Mucosa of descending colon (tissue), 3 donors: Measurements from ENCODE around the gene PPM1J. TPM values are rescaled to one million over a fixed set of nuclear protein-coding genes. Genes with fewer than 3 reads are reported as not detected.
A peak's percentile ranks its signal among the peaks of the same experiment; 100 is the strongest.

Experiments
- ATAC-seq: fragments of 200-7000 bp; cut with Tn5 transposase; one replicate; pipeline ENCODE4 v1.9.1; 2020; ENCODE audit warnings: mild to moderate bottlenecking, moderate library complexity
- DNase-seq, 3 donors: peaks; one replicate each; pipeline ENCODE4 v3.0.0-alpha.2; 2020
- H3K36me3 ChIP-seq: fragments of 200-600 bp; one replicate; pipeline ENCODE4 v1.8.0; 2021; ENCODE audit warnings: low read depth, mild to moderate bottlenecking
- H3K4me1 ChIP-seq: fragments of 200-600 bp; one replicate; pipeline ENCODE4 v1.8.0; 2021; ENCODE audit warnings: low read depth, mild to moderate bottlenecking
- H3K4me3 ChIP-seq: fragments of 200-600 bp; one replicate; pipeline ENCODE4 v1.8.0; 2021; ENCODE audit warnings: mild to moderate bottlenecking
- H3K9me3 ChIP-seq: fragments of 200-600 bp; one replicate; pipeline ENCODE4 v1.8.0; 2021; ENCODE audit warnings: mild to moderate bottlenecking
- intact Hi-C, 2 donors: fragments of 100-400 bp; cut with DNase I in 1 of 2; cut with micrococcal nuclease in 1 of 2; formaldehyde crosslinking; loops; one replicate each; pipeline versions ENCODE4 v1.11.0 to v1.11.1; 2022; cut with DNase I, micrococcal nuclease
- total RNA-seq, 3 donors: library from RNA; stranded (reverse); fragmentation: NEBNext Ultra II Directional in 2 of 3; extraction: Animal tissue kit (Norgen Biotek cat#: 25700) in 2 of 3; gene quantifications; one replicate each; pipeline versions ENCODE4 v1.2.1 to v1.2.4, GENCODE V29; 2021 to 2023
- TF ChIP-seq, protein P1 (sequence below): fragments of 200-600 bp; IDR thresholded peaks from one replicate; pipeline ENCODE4 v1.8.0; 2022; ENCODE audit warnings: antibody characterized with exemption, mild to moderate bottlenecking
- donor health status: DM: no; HTN: no; CAD: no; lungs with moderate emphysema.
- donor health status: DM: no; HTN: no; CAD: no.
- donor health status: DM: no; HTN: yes; CAD: no.

PPM1J gene
- total RNA-seq, 3 donors from 2014 or later, result 0.92 to 1.7 (median 1.1) TPM

DNA sequence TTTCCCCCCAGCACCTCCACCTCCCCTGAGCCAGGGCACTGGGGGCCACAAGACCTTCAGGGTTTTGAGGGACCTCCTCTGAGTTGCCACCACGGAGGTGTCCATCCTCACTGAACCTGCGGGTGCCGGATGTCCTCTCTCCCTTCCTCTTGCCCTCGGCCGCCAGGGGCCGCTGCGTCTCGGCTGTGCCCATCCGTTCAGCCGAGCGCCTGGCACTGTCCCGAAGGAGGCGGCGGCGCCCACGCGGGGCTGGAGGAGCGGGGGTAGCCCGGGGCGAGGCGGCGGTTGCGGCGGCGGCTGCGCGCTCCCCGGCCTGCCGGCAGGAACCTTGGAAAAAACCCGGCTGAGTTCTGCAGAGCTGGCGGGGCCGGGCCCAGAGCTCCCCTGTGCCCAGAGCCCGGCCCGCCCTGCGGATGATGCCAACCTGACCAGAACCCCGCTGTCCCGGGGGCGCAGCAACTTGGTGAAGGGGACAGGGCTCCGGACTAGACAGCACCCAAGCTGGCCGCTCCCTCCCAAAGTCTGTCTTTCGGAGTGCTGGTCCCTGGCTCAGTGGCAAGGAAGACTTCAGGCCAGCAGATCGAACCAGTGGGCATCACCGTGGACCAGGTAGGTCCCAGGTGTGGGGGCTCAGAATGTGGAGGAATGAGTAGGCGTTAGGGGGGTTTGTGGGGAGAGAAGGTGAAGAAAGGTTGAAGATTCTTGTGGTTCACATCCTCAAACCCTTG is 3.7 kb upstream of the PPM1J start:
- H3K4me3 ChIP-seq, result no peak overlapping the region
- peak; percentile 38 for ATAC-seq
- peaks cover 12% of the 10 kb centered on the region for H3K4me1 ChIP-seq
- TF ChIP-seq, protein P1, sequence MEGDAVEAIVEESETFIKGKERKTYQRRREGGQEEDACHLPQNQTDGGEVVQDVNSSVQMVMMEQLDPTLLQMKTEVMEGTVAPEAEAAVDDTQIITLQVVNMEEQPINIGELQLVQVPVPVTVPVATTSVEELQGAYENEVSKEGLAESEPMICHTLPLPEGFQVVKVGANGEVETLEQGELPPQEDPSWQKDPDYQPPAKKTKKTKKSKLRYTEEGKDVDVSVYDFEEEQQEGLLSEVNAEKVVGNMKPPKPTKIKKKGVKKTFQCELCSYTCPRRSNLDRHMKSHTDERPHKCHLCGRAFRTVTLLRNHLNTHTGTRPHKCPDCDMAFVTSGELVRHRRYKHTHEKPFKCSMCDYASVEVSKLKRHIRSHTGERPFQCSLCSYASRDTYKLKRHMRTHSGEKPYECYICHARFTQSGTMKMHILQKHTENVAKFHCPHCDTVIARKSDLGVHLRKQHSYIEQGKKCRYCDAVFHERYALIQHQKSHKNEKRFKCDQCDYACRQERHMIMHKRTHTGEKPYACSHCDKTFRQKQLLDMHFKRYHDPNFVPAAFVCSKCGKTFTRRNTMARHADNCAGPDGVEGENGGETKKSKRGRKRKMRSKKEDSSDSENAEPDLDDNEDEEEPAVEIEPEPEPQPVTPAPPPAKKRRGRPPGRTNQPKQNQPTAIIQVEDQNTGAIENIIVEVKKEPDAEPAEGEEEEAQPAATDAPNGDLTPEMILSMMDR, result peak; percentile 69
- intact Hi-C loops, result loop anchor here (5.0 to 10.0 kb wide), 2 partner anchors 83 to 326 kb away; no protein-coding TSS in a partner anchor
- peak; percentile 83 to 88 (median 84) for DNase-seq
- H3K36me3 ChIP-seq, result no peaks in the 10 kb centered on the region
- H3K9me3 ChIP-seq, result no peaks in the 10 kb centered on the region

DNA sequence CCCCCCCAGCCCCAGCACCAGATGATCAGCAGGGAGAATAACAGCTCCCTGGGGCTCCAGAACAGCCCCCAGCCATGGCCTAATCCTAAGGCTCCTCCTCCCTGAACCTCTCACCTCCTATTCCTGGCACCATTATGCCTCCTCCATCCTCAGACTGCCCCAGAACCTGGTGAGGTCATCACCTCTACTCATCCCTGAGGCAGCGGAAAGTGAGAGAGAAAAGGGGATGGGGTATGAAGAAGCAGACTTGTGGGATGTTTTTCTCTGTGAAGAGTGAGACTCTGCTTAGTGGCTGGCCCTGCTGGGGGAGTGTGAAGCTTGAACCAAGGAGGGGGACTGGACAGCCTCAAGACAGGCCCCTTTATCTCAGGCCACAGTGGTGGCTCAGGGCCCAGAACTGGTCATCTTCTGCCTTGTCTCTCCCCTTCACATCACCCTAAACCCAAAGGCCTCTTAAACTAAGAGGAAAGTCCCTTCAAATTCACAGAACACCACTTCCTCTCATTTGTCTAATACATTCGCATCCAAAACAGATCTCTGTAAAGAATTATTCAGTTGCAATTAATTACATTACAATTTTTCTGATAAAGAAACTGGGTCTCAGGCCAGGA is 2.2 kb upstream of the PPM1J start:
- TF ChIP-seq, protein P1, result no peak
- peaks cover 12% of the 10 kb centered on the region for H3K4me1 ChIP-seq
- H3K36me3 ChIP-seq, result no peaks in the 10 kb centered on the region
- H3K9me3 ChIP-seq, result no peaks in the 10 kb centered on the region
- H3K4me3 ChIP-seq, result no peak overlapping the region
- ATAC-seq, result no peak
- DNase-seq, result no peak
- intact Hi-C loops, result loop anchor here (5.0 to 10.0 kb wide), 2 partner anchors 85 to 327 kb away; no protein-coding TSS in a partner anchor

DNA sequence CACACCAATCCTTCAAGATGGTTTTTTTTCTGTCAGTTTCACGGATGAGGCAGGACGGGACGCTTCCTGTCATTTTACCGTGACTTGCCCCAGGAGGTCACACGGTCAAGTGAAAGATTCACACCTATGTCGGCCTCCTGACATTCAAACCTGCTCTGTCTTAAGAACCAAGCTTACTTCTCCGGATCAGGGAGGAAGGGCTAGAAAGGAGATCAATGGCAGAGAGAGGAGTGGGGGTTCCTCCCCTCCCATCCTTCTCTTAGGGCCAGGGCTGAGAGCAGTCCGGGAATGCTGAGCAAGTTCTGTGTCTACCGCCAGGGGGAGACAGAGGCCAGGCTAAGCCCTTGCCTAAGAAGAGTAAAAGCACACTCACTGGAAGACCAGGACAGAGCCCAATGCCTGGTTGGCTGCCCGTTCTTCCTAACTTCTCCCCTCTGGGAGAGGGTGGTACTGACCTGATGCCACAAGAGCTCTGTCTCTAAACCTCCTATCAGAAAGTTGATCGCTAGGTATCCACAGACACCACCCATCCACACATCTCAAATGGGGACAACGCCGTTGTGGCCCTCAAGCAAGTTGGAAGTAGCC is 1.1 kb upstream of the PPM1J start:
- TF ChIP-seq, protein P1, result peak; percentile 92
- ATAC-seq, result peak; percentile 71

DNA sequence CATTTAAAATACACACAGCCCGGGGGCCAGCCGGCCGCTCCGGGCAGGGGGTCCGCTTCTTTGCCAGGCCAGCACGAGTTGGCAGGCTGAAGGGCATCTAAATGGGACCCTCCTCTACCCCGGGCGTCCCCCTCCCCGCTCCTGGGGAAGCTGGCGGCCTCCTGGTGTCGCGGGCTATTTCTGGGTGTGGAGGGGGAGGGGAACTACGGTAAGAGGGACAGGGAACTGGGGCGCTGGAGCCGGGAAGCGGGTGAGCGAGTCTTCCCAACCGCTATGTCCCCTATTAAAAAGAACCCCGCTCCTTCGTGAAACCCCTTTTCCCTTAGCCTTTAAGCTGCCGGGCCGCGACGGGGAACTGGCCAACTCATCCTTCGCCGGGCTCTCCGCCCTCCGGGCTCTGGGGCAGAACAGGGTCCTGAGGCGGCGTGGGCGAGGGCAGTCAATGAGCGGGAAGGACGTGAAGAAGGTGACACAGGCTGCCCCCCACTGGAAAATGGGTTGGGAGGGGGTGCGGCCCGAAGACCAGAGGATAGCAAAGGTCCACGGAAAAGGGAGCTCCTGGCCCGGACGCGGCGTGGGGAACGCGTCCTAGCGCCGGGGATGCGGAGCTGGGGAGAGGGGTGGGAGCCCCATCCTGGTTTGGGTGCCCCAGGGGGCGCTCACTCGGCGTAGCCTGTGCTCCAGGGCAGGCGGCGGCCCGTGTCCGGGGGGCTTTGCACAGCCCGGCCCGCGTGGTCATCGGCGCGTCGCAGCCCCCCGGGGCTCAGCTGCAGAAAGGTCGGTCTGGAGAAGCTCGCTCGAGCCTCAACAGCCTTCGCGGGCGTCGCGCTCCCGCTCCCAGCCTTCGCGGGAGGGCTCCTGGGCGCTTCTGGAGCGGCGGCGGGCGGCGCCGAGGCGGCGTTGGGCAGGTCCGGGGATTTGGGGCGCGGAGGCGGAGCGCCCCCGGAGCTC is 544 bp downstream of the PPM1J start:
- intact Hi-C loops, result loop anchor here (5.0 to 10.0 kb wide), 2 partner anchors 88 to 330 kb away; no protein-coding TSS in a partner anchor
- Histone ChIP-seq H3K9me3 (no peaks in the 10 kb centered on the region), H3K4me1 (peaks cover 12% of the 10 kb centered on the region), H3K4me3 (no peak overlapping the region), H3K36me3 (no peaks in the 10 kb centered on the region)
- ATAC-seq, result peak; percentile 4
- TF ChIP-seq, protein P1, result no peak
- DNase-seq, result peak in 2 of 3 donors; percentile 42 to 56

More for the DNA sequence above, 1.1 kb upstream of the PPM1J start:
- H3K4me3 ChIP-seq, result no peak overlapping the region
- no peaks in the 10 kb centered on the region for H3K36me3 ChIP-seq
- peaks cover 12% of the 10 kb centered on the region for H3K4me1 ChIP-seq
- no peaks in the 10 kb centered on the region for H3K9me3 ChIP-seq
- DNase-seq, result peak; percentile 83 to 90 (median 90)
- intact Hi-C loops, result loop anchor here (5.0 to 10.0 kb wide), 2 partner anchors 86 to 329 kb away; no protein-coding TSS in a partner anchor
